Stomach (tissue), 9 donors: ENCODE measurements around the gene ADCY9. TPM values are rescaled to one million over a fixed set of nuclear protein-coding genes. Genes with fewer than 3 reads are reported as not detected.

Source experiments
- DNase-seq, 2 donors: peaks; one replicate each; pipeline versions ENCODE4 v3.0.0 to v3.0.0-alpha.2; 2013 to 2019
- H3K27ac ChIP-seq, 5 donors: fragments of 200-600 bp in 4 of 5; sonication (generic) in 4 of 5; one replicate each; pipeline ENCODE4 v1.5.1; 2013 to 2019; ENCODE audit warnings: mild to moderate bottlenecking in 1 of 5, moderate library complexity in 1 of 5
- H3K27me3 ChIP-seq, 3 donors: fragments of 200-600 bp; sonication (generic); one replicate each; pipeline ENCODE4 v1.5.1; 2017 to 2019; ENCODE audit warnings: mixed run types in 1 of 3
- H3K36me3 ChIP-seq, 4 donors: fragments of 200-600 bp; sonication (generic); 1 replicate in 3 of 4; 2 replicates in 1 of 4; pipeline ENCODE4 v1.5.1; 2016 to 2019
- H3K4me1 ChIP-seq, 4 donors: fragments of 200-600 bp; sonication (generic); one replicate each; pipeline ENCODE4 v1.5.1; 2016 to 2019
- H3K4me3 ChIP-seq, 4 donors: fragments of 200-600 bp; sonication (generic) in 3 of 4; one replicate each; pipeline ENCODE4 v1.5.1; 2016 to 2019; ENCODE audit warnings: mild to moderate bottlenecking in 1 of 4
- H3K9me3 ChIP-seq, 4 donors: fragments of 200-600 bp; sonication (generic); one replicate each; pipeline ENCODE4 v1.5.1; 2016 to 2019
- EP300 ChIP-seq: sonication (generic); formaldehyde crosslinking; IDR thresholded peaks from one replicate; pipeline ENCODE4 v1.6.1; 2017; ENCODE audit warnings: antibody characterized with exemption
- POLR2A ChIP-seq, 4 donors: fragments of 450-650 bp; IDR thresholded peaks; one replicate each; pipeline ENCODE4 v1.6.1; 2016; ENCODE audit warnings: antibody characterized with exemption in 4 of 4, control low read depth in 2 of 4, mild to moderate bottlenecking in 1 of 4, moderate library complexity in 1 of 4
- POLR2AphosphoS5 ChIP-seq, 3 donors: sonication (generic); formaldehyde crosslinking; IDR thresholded peaks; one replicate each; pipeline ENCODE4 v1.6.1; 2016; ENCODE audit warnings: antibody characterized with exemption in 3 of 3
- WGBS, 5 donors: extraction: QIAGEN DNeasy Blood & Tissue Kit in 3 of 5; methylation state at CpG; one replicate each; pipeline versions ENCODE4 v1.1.5 to v1.1.7; 2013 to 2018; 5-methylcytosine and 5-hydroxymethylcytosine counted together
- intact Hi-C: fragments of 100-400 bp; cut with DNase I; formaldehyde crosslinking; loops from one replicate; pipeline ENCODE4 v1.15.1; 2023; ENCODE audit warnings: low total_unique reads
- polyA plus RNA-seq, 3 donors: library from polyadenylated mRNA; stranded (reverse); fragments of 200-250 nt; gene quantifications; one replicate each; pipeline ENCODE4 v1.2.3, GENCODE V29; 2013
- total RNA-seq, 5 donors: library from RNA; depleted of rRNA; stranded (reverse); fragments of >200 nt; gene quantifications; one replicate each; pipeline versions ENCODE4 v1.1.0 to v1.2.3, GENCODE V29; 2014 to 2016
- TF ChIP-seq, protein P1 (sequence below), 7 experiments: fragments of 450-650 bp in 4 of 7; fragments of 200-600 bp in 3 of 7; sonication (generic) in 3 of 7; IDR thresholded peaks; one replicate each; pipeline ENCODE4 v1.5.1; 2016 to 2019; ENCODE audit warnings: antibody characterized with exemption in 7 of 7, control low read depth in 2 of 7, mild to moderate bottlenecking in 1 of 7
- donor health status: healthy with polysubstance abuse.
- donor health status: Bipolar disorder and iron deficiency.
- donor health status: healthy.

The ADCY9 gene
- total and polyA plus RNA-seq, 8 donors, result 1.7 to 55.0 (median 12.9) TPM

DNA sequence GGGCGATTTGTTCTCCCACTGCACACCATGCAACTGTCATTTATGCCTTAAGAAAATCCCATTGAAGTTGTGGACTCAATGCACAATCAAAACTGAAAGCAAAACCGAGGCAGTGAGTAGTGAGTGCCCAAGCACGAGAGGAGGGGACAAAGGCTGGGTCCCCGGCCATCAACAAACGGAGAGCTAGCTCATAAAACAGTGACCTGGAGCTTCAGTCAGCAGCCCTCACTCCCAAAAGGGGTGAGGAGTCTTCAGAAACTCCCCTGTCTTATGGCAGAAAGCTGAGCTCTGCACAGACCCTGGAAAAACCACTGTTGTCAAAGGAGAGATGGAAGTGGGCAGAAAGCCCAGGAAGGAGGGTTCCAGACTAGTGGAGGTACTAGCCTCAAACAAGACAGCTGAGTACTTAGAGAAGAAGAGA, 96.9 kb downstream of the ADCY9 start:
- TF ChIP-seq POLR2A (IDR thresholded peaks at IDR 0.05), result no peak
- no peak for TF ChIP-seq POLR2AphosphoS5 (IDR thresholded peaks at IDR 0.05)
- TF ChIP-seq, protein P1, sequence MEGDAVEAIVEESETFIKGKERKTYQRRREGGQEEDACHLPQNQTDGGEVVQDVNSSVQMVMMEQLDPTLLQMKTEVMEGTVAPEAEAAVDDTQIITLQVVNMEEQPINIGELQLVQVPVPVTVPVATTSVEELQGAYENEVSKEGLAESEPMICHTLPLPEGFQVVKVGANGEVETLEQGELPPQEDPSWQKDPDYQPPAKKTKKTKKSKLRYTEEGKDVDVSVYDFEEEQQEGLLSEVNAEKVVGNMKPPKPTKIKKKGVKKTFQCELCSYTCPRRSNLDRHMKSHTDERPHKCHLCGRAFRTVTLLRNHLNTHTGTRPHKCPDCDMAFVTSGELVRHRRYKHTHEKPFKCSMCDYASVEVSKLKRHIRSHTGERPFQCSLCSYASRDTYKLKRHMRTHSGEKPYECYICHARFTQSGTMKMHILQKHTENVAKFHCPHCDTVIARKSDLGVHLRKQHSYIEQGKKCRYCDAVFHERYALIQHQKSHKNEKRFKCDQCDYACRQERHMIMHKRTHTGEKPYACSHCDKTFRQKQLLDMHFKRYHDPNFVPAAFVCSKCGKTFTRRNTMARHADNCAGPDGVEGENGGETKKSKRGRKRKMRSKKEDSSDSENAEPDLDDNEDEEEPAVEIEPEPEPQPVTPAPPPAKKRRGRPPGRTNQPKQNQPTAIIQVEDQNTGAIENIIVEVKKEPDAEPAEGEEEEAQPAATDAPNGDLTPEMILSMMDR (IDR thresholded peaks at IDR 0.05), result no peak
- Histone ChIP-seq H3K36me3 (no peaks in the 10 kb centered on the region), H3K4me3 (peak overlapping the region; percentile 22 to 39 (median 37)), H3K27ac (peak overlapping the region; percentile 27 to 84 (median 57)), H3K9me3 (no peaks in the 10 kb centered on the region), H3K27me3 (no peaks in the 10 kb centered on the region), H3K4me1 (peaks cover 25 to 64% (median 49%) of the 10 kb centered on the region in 4 donors)
- intact Hi-C loops, result no loop called here
- WGBS, 5 donors, result 9 to 21% (median 17%) methylated on average over 5 of the region's 5 CpGs
- peak in 1 of 2 donors; percentile 60 for DNase-seq

DNA sequence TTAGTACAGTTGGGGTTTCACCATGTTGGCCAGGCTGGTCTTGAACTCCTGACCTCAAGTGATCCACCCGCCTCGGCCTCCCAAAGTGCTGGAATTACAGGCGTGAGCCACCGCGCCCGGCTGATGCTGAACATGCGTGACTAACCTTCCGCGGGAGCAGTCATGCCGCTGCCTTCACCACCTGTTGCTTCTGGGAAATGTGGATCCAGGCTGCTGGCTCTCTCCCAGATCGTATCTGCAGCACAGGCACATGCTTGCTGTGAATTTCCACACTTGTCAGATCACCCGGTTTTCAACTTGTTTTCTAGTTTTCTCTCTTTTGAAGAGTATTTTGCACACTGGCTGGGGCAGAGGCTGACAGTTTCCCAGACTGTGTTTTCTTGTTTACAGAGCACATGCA, 97.9 kb downstream of the ADCY9 start:
- Histone ChIP-seq H3K9me3 (no peaks in the 10 kb centered on the region), H3K27me3 (no peaks in the 10 kb centered on the region), H3K36me3 (no peaks in the 10 kb centered on the region), H3K4me3 (no peak overlapping the region), H3K27ac (peak overlapping the region in 2 of 5 donors; percentile 31 to 84), H3K4me1 (peaks cover 30 to 74% (median 55%) of the 10 kb centered on the region in 4 donors)
- DNase-seq, result peak in 1 of 2 donors; percentile 46
- WGBS, 5 donors, result 69 to 89% (median 77%) methylated on average over 12 of the region's 12 CpGs
- intact Hi-C loops, result no loop called here
- TF ChIP-seq, protein P1 (IDR thresholded peaks at IDR 0.05), result no peak
- TF ChIP-seq POLR2AphosphoS5 (IDR thresholded peaks at IDR 0.05), result peak in 1 of 3 donors; percentile 52

DNA sequence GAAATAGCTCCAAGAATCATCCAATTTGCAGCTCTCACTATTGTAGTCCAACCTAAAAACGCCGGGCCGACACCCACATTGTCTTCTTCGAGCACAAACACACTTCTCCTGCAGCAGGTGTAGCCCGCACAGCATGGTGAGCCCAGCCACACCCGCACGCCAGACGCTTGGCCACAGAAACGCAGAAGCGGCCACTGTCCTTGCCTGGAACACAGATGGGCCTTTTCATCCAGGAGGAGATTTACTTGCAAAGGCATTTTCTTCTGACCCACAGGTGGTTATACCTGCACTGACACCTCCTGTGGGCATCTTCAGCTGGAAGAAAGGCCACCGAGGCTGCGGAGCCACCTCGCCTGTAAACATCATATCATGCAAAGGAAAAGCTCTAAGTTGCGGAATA, 98.4 kb downstream of the ADCY9 start:
- DNase-seq, result no peak
- H3K9me3 ChIP-seq, result no peaks in the 10 kb centered on the region
- H3K4me1 ChIP-seq, result peaks cover 35 to 79% (median 61%) of the 10 kb centered on the region in 4 donors
- WGBS, 5 donors, result 83 to 92% (median 88%) methylated on average over 14 of the region's 14 CpGs
- no peaks in the 10 kb centered on the region for H3K27me3 ChIP-seq
- H3K27ac ChIP-seq, result peak overlapping the region in 2 of 5 donors; percentile 31 to 84
- intact Hi-C loops, result no loop called here
- no peaks in the 10 kb centered on the region for H3K36me3 ChIP-seq
- TF ChIP-seq POLR2AphosphoS5 (IDR thresholded peaks at IDR 0.05), result no peak
- TF ChIP-seq POLR2A (IDR thresholded peaks at IDR 0.05), result no peak
- TF ChIP-seq, protein P1 (IDR thresholded peaks at IDR 0.05), result no peak
- no peak for TF ChIP-seq EP300
- H3K4me3 ChIP-seq, result no peak overlapping the region

DNA sequence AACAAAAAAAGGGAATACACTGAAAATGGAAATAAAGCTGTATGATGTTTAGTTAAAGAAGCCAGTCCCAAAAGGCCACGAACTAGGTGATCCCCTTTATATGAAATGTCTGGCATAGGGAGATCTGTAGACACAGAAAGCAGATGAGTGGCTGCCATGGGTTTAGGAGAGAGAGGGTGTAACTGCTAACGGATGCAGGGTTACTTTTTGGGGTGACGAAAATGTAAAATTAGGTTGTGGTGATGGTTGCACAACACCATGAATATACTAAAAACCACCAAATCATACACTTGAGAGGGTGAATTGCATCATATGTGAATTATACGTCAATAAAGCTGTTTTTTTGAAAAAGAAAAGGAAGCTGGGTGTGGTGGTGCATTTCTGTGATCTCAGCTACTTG, 99.6 kb downstream of the ADCY9 start:
- intact Hi-C loops, result no loop called here

More for the DNA sequence above, 99.6 kb downstream of the ADCY9 start:
- H3K9me3 ChIP-seq, result no peaks in the 10 kb centered on the region
- H3K4me3 ChIP-seq, result no peak overlapping the region
- H3K27me3 ChIP-seq, result no peaks in the 10 kb centered on the region
- peak overlapping the region in 1 of 5 donors; percentile 77 for H3K27ac ChIP-seq
- no peak for TF ChIP-seq POLR2AphosphoS5 (IDR thresholded peaks at IDR 0.05)
- TF ChIP-seq, protein P1 (IDR thresholded peaks at IDR 0.05), result no peak
- TF ChIP-seq EP300, result no peak
- TF ChIP-seq POLR2A (IDR thresholded peaks at IDR 0.05), result no peak
- no peaks in the 10 kb centered on the region for H3K36me3 ChIP-seq
- no peak for DNase-seq
- H3K4me1 ChIP-seq, result peaks cover 41 to 87% (median 64%) of the 10 kb centered on the region in 4 donors
- WGBS, 5 donors, result 58 to 66% (median 63%) methylated on average over 4 of the region's 4 CpGs
